AG08396 (cell line): ENCODE results near the gene HMCN2.
"Not testable (repeated sequence)": the region's sequence is repeated elsewhere in the genome, so short reads cannot be mapped to it uniquely, and the experiment has no call there.

Source experiments
- DNase-seq: peaks from one replicate; pipeline ENCODE4 v3.0.0; 2012; ENCODE audit warnings: low spot score, mixed read lengths

Gene HMCN2

DNA sequence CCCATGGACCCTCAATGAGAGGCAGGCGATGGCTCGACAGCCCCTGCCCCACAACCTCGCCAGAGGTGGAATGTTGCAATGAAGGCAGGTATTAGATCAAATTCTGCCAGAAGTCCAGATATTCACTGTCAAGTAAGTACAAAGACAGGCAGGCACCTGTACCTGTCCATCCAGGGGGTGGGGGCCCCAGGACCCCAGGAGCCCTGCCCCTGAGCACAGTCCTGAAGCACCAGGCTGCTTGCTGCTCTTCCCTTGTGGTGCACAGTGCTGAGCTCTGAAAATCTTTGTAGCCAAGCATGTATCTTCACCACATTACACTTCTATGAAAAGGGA lies 26.2 kb upstream of the HMCN2 start:
- DNase-seq, result no peak

- DNase-seq, result no peak
These were observed 25.8 kb upstream of the HMCN2 start for GRCh38 chr9:130239741-130240241.

GRCh38 chr9:130240410-130241197 lies 25.0 kb upstream of the HMCN2 start:
- DNase-seq, result peak; percentile 73

DNA sequence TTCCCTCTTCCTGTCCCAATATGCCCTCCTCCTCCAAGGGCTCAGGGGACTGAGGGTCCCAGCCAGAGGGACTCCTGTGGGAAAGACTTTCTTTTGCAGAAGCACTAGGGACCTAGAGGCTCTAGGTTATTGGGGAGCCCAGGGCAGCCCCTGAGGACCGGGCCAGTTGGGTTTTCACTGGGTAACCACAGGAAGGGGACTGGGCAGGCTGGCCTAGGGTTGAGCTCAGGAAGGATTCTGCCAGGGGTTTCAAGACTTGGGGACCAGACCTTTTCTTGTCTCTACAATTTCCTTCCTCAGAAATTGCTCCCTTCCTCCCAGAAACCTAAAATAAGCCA lies 24.4 kb upstream of the HMCN2 start:
- no peak for DNase-seq

- DNase-seq, result no peak
These were observed 23.1 kb upstream of the HMCN2 start for GRCh38 chr9:130242270-130243014.

DNA sequence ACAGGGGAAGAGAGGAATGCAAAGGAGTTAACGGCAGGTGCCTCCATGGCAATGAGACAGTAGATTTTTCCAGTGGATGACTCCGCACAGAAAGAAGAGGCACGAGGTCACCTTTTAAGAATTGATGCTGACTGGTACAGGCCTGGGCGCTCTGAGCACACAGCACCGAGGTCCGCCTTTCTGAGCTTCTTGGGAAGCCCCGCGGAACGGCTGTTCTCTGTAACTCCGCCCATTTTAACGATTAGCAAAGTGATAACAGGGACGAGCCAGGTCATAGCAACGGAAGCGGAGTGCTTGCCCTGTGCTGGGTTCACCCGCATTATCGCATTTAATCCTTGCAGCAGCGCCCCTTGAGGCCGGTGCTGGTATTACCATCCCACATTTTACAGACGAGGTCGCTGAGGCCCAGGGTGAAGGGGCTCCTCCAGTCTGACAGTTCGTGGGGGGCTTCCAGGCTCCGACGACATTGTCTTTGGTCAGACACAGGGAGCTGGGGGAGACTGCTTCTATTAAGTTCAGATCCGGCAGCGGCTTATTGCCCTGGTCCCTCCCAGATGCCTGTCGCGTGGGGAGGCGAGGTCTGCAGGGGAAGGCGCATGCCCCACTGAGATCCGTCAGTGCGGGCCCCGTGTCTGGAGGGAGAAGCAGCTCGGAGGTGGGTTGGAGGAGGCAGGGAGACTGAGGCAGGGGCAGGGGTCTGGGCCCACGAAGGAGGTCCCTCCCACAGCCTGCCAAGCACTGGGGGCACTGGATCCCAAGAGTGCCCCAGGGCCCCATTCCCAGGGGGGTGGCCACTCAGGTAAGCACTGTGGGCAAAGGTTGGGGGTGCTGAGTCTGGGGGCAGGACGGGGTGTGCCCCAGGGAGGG lies 22.3 kb upstream of the HMCN2 start:
- peak; percentile 72 for DNase-seq

DNA sequence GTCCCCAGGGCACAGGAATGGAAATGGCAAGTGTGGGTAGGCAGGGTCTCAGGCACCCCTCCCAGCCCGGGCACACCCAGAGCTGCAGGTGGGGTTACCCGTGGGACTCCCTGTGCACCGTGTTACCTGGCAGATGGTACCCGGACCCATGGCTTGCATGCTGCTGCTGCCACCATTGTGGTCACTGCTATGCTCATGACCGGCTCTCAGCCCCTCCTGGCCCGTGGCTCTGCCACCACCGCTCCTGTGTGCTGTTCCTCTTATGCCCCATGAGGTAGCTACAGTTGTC lies 21.7 kb upstream of the HMCN2 start:
- no peak for DNase-seq

DNA sequence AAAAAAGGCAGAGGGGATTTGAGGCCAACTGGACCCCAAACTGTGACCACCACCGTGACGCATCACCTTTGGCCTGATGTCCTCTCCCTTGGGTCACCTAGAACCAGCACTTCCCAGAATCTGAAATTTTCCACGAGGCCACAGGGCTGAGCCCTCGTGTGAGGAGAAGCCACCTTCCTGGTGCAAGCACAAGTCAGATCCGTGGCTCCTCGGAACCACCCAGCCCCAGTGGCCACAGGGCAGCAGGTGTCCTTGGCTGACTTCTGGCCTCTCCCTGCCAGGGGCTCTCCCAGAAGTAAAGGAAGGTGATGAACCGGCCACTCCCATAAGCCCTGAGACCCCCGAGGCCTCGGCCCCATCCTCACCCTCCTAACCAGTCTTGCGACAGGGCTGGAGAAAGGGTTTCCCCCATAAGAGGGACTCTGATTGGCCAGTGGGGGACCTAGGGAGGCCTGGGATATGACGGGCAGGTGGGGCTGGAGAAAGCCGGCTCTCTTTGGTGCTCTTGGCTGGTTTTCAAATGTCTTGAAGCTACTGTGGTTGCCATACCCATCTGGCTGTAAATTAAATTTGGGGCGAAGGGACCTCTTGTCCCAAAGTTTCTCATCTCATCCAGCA lies 20.9 kb upstream of the HMCN2 start:
- DNase-seq, result no peak

GRCh38 chr9:130245474-130245873 lies 20.1 kb upstream of the HMCN2 start:
- no peak for DNase-seq

DNA sequence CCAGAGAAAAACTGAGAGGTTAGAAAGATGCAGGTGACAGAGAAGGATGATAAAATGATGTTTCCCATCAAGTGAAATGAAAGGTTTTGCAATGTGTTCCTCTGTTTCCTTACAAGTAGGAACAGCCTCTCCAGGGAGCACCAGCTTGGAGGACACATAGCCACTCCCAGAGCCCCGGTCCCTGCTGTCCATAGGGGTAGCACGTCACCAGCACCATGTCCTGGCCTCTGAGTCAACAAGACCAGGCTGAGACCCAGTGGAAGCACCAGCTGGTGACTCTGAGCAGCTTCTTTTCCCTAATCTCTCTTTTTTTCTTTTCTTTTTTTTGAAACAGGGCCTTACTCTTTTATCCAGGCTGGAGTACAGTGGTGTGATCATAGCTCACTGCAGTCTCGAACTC lies 19.4 kb upstream of the HMCN2 start:
- no peak for DNase-seq

DNA sequence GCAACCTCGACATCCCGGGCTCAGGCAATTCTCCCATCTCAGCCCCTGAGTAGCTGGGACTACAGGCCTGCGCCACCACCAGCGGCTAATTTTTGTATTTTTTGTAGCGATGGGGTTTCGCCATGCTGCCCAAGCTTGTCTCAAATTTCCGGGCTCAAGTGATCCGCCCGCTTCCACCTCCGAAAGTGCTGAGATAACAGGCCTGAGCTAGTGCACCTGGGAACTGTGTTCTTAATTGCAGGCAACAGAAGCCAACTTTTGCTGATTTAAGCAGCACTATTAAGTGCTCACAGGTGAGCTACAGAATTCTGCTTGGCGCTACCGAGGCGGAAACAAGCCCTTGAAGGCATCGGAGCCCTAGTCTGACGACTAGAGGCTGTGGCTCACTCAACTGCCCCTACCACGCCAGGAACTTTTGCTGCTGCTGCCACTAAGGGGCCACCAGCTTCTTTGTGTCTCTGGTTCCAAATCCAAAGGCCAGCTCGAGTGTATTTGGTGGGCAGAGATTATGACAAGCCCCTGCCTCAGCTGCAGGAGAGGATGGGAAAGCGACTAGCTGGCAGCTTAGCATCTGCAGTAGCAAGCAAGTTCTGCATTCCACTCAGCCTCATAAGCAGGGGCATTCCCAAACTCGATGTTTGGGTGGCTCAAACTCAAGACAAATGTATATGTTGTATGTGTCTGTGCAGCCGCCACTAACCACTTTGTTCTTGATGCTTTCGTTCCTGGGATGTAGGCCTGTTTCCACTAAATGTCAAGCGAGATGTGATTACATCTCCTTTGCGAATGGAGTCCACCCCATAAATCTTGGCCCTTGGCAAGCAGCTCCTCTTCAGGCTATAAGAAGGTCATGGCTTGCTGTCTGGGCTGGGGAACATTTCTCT lies 10.6 kb upstream of the HMCN2 start:
- no peak for DNase-seq

DNA sequence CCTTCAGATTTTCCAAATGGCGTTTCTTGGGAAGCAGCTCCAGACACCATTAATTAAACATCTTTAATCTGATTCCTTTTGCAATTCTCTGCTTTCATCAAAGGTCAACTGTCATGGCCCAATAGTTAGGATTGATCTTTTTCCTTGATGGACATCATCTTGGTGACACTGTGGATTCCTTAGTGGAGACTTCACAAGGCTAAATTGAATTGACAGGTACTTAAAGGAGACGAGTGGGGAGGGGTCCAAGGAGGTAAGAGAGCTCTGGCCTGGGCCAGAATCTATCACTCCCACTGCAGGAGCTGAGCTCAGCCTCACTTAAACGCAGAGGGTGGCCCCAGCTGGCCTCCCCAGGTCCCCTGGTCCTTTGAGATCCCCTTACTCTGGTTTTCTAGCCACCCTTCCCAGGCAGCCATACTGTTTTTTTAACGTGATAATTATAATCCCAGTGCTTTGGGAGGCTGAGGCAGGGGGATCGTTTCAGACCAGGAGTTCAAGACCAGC lies 9.9 kb upstream of the HMCN2 start:
- DNase-seq, result no peak

GRCh38 chr9:130256644-130257043 lies 8.9 kb upstream of the HMCN2 start:
- no peak for DNase-seq

DNA sequence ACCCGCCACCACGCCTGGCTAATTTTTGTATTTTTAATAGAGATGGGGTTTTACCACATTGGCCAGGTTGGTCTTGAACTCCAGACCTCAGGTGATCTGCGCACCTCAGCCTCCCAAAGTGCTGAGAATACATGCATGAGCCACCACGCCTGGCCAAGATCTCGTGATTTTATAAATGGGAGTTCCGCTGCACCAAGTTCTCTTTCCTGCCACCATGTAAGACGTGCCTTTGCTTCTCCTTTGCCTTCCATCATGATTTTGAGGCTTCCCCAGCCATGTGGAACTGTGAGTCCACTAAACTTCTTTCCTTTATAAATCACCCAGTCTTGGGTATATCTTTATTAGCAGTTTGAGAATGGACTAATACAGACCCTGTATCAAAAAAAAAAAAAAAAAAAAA lies 7.4 kb upstream of the HMCN2 start:
- not testable (repeated sequence) for DNase-seq

- no peak for DNase-seq
These were observed 6.5 kb upstream of the HMCN2 start for GRCh38 chr9:130259044-130259443.

DNA sequence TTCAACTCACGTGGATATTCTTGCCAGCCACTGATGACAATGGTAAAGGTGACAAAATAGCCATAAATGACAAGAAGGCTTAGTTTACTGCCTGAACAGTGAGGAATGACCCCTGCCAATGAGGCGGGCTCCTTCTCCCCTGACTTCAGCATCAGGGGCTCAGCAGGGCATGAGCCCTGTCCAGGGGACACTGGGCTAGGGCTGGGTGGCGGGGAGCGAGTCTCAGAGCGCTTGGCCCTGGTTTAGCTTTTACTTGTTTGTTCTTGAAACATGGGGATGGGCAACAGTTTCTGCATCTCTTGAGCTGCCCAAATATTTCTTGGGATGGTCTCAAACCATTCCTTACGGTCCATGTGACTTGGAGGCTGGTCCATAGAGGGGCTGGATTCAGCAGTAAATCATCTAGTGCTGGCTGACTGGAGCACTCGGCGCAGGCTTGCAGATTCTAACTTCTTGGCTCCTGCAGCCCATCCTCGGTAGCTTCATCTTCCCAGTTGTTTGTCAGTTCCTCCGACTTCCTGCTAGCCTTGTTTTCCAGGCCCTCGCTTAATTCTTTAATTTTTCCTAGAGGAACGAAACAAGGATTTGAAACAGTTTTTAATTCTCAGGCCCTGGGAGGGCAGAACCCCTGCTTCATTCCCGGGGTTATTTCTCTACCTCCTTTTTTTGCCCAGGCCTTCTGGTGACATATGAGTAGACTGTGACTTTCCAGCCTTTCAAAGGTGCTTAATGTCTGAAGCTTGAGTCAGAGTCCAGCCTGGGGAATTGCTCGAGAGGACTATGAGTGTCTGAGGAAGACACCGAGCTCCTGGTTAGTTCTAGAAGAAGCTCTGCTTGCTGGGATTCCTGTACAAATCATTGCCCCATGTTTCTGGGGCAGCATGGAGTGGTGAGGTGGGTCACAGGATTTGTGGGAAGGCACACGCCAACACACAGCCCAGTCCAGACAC lies 4.5 kb upstream of the HMCN2 start:
- no peak for DNase-seq

- DNase-seq, result no peak
These were observed 3.4 kb upstream of the HMCN2 start for GRCh38 chr9:130262061-130262745.

DNA sequence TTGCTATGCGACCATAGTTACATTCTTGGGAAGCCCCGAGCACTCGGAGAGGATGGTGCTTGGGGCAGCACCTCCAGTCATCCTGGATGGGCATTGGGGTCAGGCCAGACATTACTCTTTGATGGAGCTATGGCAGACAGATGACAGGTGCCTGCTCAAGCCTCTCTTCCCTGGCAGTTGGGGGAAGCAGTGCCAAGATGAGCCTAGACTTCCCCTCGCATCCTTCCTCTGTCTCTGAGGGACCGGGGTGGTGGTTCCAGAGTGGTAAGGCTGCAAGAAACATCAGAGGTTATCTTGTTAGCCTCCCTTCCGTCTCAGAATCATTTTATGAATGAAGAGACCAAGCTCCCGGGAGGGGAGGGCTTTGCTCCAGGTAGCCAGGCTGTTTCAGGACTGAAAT lies 2.8 kb upstream of the HMCN2 start:
- DNase-seq, result no peak

DNA sequence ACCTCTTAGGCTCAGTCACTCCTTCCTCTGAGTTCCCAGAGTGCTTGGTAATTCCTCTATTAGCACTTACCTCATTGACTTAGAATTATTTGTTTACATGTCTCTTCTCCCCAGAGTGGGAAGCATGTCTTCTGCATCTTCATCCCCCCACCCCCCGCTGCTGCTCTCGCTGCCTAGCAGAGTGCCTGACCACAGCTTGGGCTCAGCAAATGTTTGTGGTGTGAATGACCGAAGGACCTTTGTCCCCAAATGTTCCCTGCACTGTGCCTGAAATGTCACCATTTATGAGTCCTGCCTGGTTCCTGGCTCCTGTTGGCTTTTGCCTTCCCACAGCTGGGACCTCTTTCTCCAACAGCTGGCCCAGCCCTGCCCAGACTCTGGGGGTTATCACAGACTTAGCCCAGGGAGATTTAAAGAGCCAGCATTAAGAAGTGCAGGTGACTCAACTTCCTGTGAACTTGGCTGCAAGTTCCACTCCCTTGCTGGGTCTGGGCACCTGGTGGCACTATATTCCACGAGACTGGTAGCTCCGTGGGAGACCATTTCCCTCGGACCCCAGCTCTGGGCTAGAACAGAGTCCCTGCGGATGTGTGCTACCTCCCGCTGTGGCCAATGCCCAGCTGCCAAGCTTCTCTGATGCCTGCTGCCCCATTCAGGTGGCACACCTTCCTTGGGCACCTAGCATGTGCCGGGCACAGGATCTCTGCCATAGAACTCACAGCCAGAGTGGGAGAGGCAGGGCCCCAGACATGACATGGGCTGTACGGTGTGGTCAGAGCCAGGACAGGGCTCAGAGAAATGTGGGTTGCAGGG lies 1.8 kb upstream of the HMCN2 start:
- no peak for DNase-seq
